IMR-90 (cell line): ENCODE data around the gene JMJD1C. TPM values are rescaled to one million over a fixed set of nuclear protein-coding genes. Genes with fewer than 3 reads are reported as not detected.

ENCODE experiments used
- ATAC-seq: fragments of 200-7000 bp; cut with Tn5 transposase; 2 replicates; pipeline ENCODE4 v1.9.1; 2020; ENCODE audit warnings: low read depth, mild to moderate bottlenecking, moderate library complexity
- BruUV-seq: library from RNA; stranded (reverse); fragments of 400-500 nt; replicated peaks from 2 replicates; lab custom pipeline; 2021; lab: Mats Ljungman, UMichigan
- CTCF ChIA-PET: fragments of 300-600 bp; formaldehyde crosslinking; extraction: SDS; loops from one replicate; lab custom pipeline; 2021; ENCODE audit warnings: antibody characterized with exemption; lab: Yijun Ruan, JAX
- POLR2A ChIA-PET: fragments of 300-600 bp; sonication (Branson Sonifier 250); formaldehyde crosslinking; loops from one replicate; lab custom pipeline; 2022; ENCODE audit warnings: antibody characterized with exemption; ENCODE audit not compliant: unreplicated experiment; lab: Charles Lee
- DNase-seq: peaks from one replicate; pipeline ENCODE4 v3.0.0; 2013
- H2AFZ ChIP-seq: replicated peaks from 2 replicates; pipeline ENCODE3; 2013; ENCODE audit warnings: low read length, mild to moderate bottlenecking; ENCODE audit not compliant: poor library complexity
- H2AK5ac ChIP-seq: 2 replicates; pipeline ENCODE4 v1.6.1; 2013; ENCODE audit warnings: low read depth, low read length, inconsistent platforms
- H2AK9ac ChIP-seq: replicated peaks from 2 replicates; pipeline ENCODE3; 2013; ENCODE audit warnings: mild to moderate bottlenecking, low read depth, low read length, moderate library complexity; ENCODE audit not compliant: poor library complexity
- H2BK120ac ChIP-seq: 2 replicates; pipeline ENCODE4 v1.6.1; 2013; ENCODE audit warnings: low read depth, low read length, inconsistent platforms
- H2BK15ac ChIP-seq: 3 replicates; pipeline ENCODE4 v1.6.1; 2013; ENCODE audit warnings: low read depth, low read length, inconsistent platforms
- H2BK20ac ChIP-seq: 2 replicates; pipeline ENCODE4 v1.6.1; 2013; ENCODE audit warnings: low read depth, mild to moderate bottlenecking, inconsistent platforms, low read length, moderate library complexity
- H2BK5ac ChIP-seq: 2 replicates; pipeline ENCODE4 v1.6.1; 2013; ENCODE audit warnings: mild to moderate bottlenecking, low read depth, low read length, inconsistent platforms; ENCODE audit not compliant: poor library complexity, severe bottlenecking
- H3K14ac ChIP-seq: replicated peaks from 2 replicates; pipeline ENCODE4 v1.6.1; 2013; ENCODE audit warnings: low read depth, low read length, inconsistent platforms
- H3K18ac ChIP-seq: 2 replicates; pipeline ENCODE4 v1.6.1; 2013; ENCODE audit warnings: low read depth, low read length, control low read depth
- H3K23ac ChIP-seq: 2 replicates; pipeline ENCODE4 v1.6.1; 2013; ENCODE audit warnings: low read depth, low read length, inconsistent platforms
- H3K27ac ChIP-seq: 2 replicates; pipeline ENCODE4 v1.5.1; 2013; ENCODE audit warnings: mild to moderate bottlenecking, control low read depth, low read length; ENCODE audit not compliant: insufficient read depth
- H3K27me3 ChIP-seq: 2 replicates; pipeline ENCODE4 v1.6.1; 2013; ENCODE audit warnings: low read length; ENCODE audit not compliant: control insufficient read depth, insufficient read depth
- H3K36me3 ChIP-seq: 2 replicates; pipeline ENCODE4 v1.6.1; 2013; ENCODE audit warnings: low read length, mixed read lengths; ENCODE audit not compliant: control insufficient read depth, insufficient read depth
- H3K4ac ChIP-seq: 2 replicates; pipeline ENCODE4 v1.6.1; 2013; ENCODE audit warnings: low read depth, low read length, inconsistent platforms
- H3K4me1 ChIP-seq: 2 replicates; pipeline ENCODE4 v1.6.1; 2013; ENCODE audit warnings: low read length, mixed read lengths; ENCODE audit not compliant: control insufficient read depth, insufficient read depth
- H3K4me2 ChIP-seq: 2 replicates; pipeline ENCODE4 v1.6.1; 2013; ENCODE audit warnings: low read depth, mild to moderate bottlenecking, control low read depth, low read length, moderate library complexity
- H3K4me3 ChIP-seq: 2 replicates; pipeline ENCODE4 v1.5.1; 2013; ENCODE audit warnings: low read depth, mild to moderate bottlenecking, control low read depth, low read length, moderate library complexity; ENCODE audit not compliant: insufficient read depth
- H3K56ac ChIP-seq: 2 replicates; pipeline ENCODE4 v1.6.1; 2013; ENCODE audit warnings: low read length, inconsistent platforms; ENCODE audit not compliant: insufficient read depth; ENCODE audit errors: extremely low read depth
- H3K79me1 ChIP-seq, 2 experiments: 2 replicates each; pipeline ENCODE4 v1.6.1; 2013; ENCODE audit warnings: low read length in 2 of 2, inconsistent platforms in 1 of 2, low read depth in 1 of 2
- H3K9ac ChIP-seq: 2 replicates; pipeline ENCODE4 v1.6.1; 2013; ENCODE audit warnings: low read depth, low read length, control low read depth
- H3K9me1 ChIP-seq: 2 replicates; pipeline ENCODE4 v1.6.1; 2013; ENCODE audit warnings: low read length, inconsistent platforms; ENCODE audit not compliant: insufficient read depth
- H3K9me3 ChIP-seq: 2 replicates; pipeline ENCODE4 v1.6.1; 2013; ENCODE audit warnings: low read length; ENCODE audit not compliant: control insufficient read depth, insufficient read depth
- H4K20me1 ChIP-seq: 2 replicates; pipeline ENCODE4 v1.6.1; 2013; ENCODE audit warnings: low read length, inconsistent platforms; ENCODE audit not compliant: insufficient read depth
- H4K5ac ChIP-seq: 2 replicates; pipeline ENCODE4 v1.6.1; 2013; ENCODE audit warnings: mild to moderate bottlenecking, low read depth, low read length, control low read depth
- H4K8ac ChIP-seq, 2 experiments: 2 replicates each; pipeline ENCODE4 v1.6.1; 2013; ENCODE audit warnings: low read depth in 2 of 2, low read length in 2 of 2, control low read depth in 1 of 2, inconsistent platforms in 1 of 2
- H4K91ac ChIP-seq: 2 replicates; pipeline ENCODE4 v1.6.1; 2013; ENCODE audit warnings: low read depth, low read length, inconsistent platforms; ENCODE audit not compliant: insufficient read depth
- CHD1 ChIP-seq: IDR thresholded peaks from 2 replicates; pipeline ENCODE4 v1.6.1; 2012; ENCODE audit warnings: low read depth, low read length, improper control_type of control experiment
- NFE2L2 ChIP-seq: fragments of 150-350 bp; IDR thresholded peaks from 2 replicates; pipeline ENCODE4 v1.6.1; 2016; ENCODE audit warnings: low read depth, mild to moderate bottlenecking, low read length
- SMC3 ChIP-seq: fragments of 150-350 bp; IDR thresholded peaks from 2 replicates; pipeline ENCODE4 v1.6.1; 2016; ENCODE audit warnings: low read depth, mild to moderate bottlenecking, antibody characterized with exemption, low read length, moderate library complexity
- WGBS, 2 experiments: methylation state at CpG; one replicate each; pipeline versions ENCODE4 v1.1.5 to v1.1.7; 2013; ENCODE audit warnings: missing lambda C conversion rate in 2 of 2; ENCODE audit not compliant: insufficient read length in 1 of 2; ENCODE audit errors: extremely low coverage in 2 of 2; 5-methylcytosine and 5-hydroxymethylcytosine counted together
- dilution Hi-C: fragments of 300-500 bp; cut with HindIII; formaldehyde crosslinking; loops from one replicate; pipeline ENCODE4 v1.14.3; 2018; ENCODE audit warnings: low sequenced_read_pairs; ENCODE audit not compliant: unreplicated experiment
- in situ Hi-C: fragments of 300-500 bp; cut with MboI; formaldehyde crosslinking; loops from 3 replicates; pipeline ENCODE4 v1.14.3; 2019; ENCODE audit warnings: low sequenced_read_pairs, inconsistent platforms, mixed read lengths
- intact Hi-C: fragments of 100-400 bp; cut with micrococcal nuclease; formaldehyde crosslinking; loops from 2 replicates; pipeline ENCODE4 v1.10.0; 2022
- polyA plus RNA-seq, 3 experiments: library from polyadenylated mRNA; depleted of rRNA; stranded (reverse); fragments of >200 nt; gene quantifications; 2 replicates each; pipeline ENCODE4 v1.2.3, GENCODE V29; 2012; ENCODE audit warnings: low replicate concordance in 1 of 3
- total RNA-seq: library from RNA; depleted of rRNA; stranded (reverse); fragments of >200 nt; gene quantifications from 2 replicates; pipeline ENCODE4 v1.2.3, GENCODE V29; 2012
- TF ChIP-seq, protein P1 (sequence below): fragments of 150-350 bp; IDR thresholded peaks from 2 replicates; pipeline ENCODE4 v1.6.1; 2016; ENCODE audit warnings: low read depth, mild to moderate bottlenecking, low read length, moderate library complexity, borderline replicate concordance

Gene JMJD1C
- total and polyA plus RNA-seq, 2 of the 4 experiments (the other 2 are of a cell fraction) = 15.6 to 96.8 TPM

DNA sequence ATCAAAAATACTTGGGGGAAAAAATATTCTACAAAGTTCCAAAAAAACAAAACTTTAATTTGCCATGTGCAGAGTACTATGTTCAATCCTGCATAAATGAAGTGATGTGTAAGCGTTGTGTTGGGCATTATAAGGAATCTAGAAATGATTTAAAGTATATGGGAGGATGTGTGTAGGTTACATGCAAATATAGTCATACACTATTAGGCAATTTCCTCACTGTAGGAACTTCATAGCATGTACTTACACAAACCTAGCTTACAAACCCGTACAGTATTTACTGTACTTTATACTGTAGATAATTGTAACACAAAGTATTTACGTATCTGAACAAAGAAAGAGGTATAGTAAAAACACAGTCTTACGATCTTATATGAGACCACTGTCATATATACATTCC lies 260.4 kb downstream of the JMJD1C start:
- ChIA-PET POLR2A (no interaction called here), CTCF (interaction anchor here (1.1 to 1.2 kb wide), 2 partner anchors 19 to 424 kb away, joined by 3 to 6 read pairs; no protein-coding TSS in a partner anchor)
- no peak overlapping the region for H3K56ac ChIP-seq
- DNase-seq (no peak), ATAC-seq (no peak)
- peaks cover 14% of the 10 kb centered on the region; the same call in 1 of the 2 replicates for H4K20me1 ChIP-seq
- no peak overlapping the region for H3K27ac ChIP-seq
- H3K14ac ChIP-seq = no peak overlapping the region
- no peak overlapping the region for H2AK5ac ChIP-seq
- H2BK5ac ChIP-seq = no peak overlapping the region
- H4K8ac ChIP-seq = no peak overlapping the region
- TF ChIP-seq SMC3 (no peak), NFE2L2 (no peak), CHD1 (no peak)
- TF ChIP-seq, protein P1, sequence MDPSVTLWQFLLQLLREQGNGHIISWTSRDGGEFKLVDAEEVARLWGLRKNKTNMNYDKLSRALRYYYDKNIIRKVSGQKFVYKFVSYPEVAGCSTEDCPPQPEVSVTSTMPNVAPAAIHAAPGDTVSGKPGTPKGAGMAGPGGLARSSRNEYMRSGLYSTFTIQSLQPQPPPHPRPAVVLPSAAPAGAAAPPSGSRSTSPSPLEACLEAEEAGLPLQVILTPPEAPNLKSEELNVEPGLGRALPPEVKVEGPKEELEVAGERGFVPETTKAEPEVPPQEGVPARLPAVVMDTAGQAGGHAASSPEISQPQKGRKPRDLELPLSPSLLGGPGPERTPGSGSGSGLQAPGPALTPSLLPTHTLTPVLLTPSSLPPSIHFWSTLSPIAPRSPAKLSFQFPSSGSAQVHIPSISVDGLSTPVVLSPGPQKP = no peak
- dilution Hi-C loops = no loop called here
- H2BK20ac ChIP-seq = no peak overlapping the region
- no peaks in the 10 kb centered on the region for H3K27me3 ChIP-seq
- in situ Hi-C loops = no loop called here
- no peak overlapping the region for H4K5ac ChIP-seq
- H3K9ac ChIP-seq = no peak overlapping the region
- H2AK9ac ChIP-seq = no peak overlapping the region
- peaks cover 10% of the 10 kb centered on the region for H3K4me1 ChIP-seq
- intact Hi-C loops = loop anchor here (5.0 kb wide), 1 partner anchor 317 kb away; the partner anchor contains the start of gene REEP3
- H3K4ac ChIP-seq = no peak overlapping the region
- no peak overlapping the region for H3K18ac ChIP-seq
- H3K9me3 ChIP-seq = no peaks in the 10 kb centered on the region
- no peak overlapping the region for H3K4me3 ChIP-seq
- H3K23ac ChIP-seq = no peak overlapping the region
- BruUV-seq = no TSS peak
- H3K9me1 ChIP-seq = peaks cover 6% of the 10 kb centered on the region
- WGBS, 2 experiments = no CpG with 5 or more reads among the region's 4 CpGs
- H3K36me3 ChIP-seq = peaks cover 7% of the 10 kb centered on the region; the same call in 1 of the 2 replicates
- H4K91ac ChIP-seq = no peak overlapping the region
- no peak overlapping the region for H2BK120ac ChIP-seq
- H2BK15ac ChIP-seq = no peak overlapping the region
- no peak overlapping the region for H3K4me2 ChIP-seq
- H2AFZ ChIP-seq = no peak overlapping the region
- peaks cover 29 to 58% of the 10 kb centered on the region in 2 experiments for H3K79me1 ChIP-seq
